ENCODE results near the gene MAPK11.

MAPK11 gene

DNA sequence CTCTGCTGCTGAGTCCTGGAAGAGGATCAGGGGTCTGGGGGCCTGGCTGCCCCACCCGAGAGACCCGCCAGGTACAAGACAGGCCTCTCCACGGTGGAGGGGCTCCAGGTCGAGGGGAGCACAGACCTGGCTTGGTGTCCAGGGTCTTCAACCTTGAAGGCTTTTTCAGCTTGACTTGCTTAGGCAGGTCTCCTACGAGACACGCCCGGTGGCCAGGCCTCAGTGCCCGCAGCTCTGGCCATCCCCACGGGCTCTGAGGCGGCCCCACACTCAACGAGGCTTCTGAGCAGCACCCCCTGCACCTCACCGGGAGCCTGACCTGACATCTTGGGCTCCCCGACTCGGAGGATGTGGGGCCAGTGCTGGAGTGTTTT, 43.9 kb upstream of the MAPK11 start:
- no peak overlapping the region for H3K4me3 ChIP-seq (ENCODE audit: low read depth, low read length)
- H3K4me1 ChIP-seq (ENCODE audit: control insufficient read depth, insufficient read depth, low read length) = 0 out of 2 replicates have a peak, but pooled peaks cover 3% of the 10 kb centered on the region
- no peak overlapping the region for H3K9ac ChIP-seq (ENCODE audit: low read depth, low read length)
- no peaks in the 10 kb centered on the region for H3K36me3 ChIP-seq (ENCODE audit: control insufficient read depth, insufficient read depth, low read length)
- no peak overlapping the region for H3K27ac ChIP-seq (ENCODE audit: low read depth, low read length)
- H3K9me3 ChIP-seq (ENCODE audit: control insufficient read depth, insufficient read depth, low read length) = no peaks in the 10 kb centered on the region
- H3K27me3 ChIP-seq (ENCODE audit: control insufficient read depth, insufficient read depth, low read length) = no peaks in the 10 kb centered on the region

DNA sequence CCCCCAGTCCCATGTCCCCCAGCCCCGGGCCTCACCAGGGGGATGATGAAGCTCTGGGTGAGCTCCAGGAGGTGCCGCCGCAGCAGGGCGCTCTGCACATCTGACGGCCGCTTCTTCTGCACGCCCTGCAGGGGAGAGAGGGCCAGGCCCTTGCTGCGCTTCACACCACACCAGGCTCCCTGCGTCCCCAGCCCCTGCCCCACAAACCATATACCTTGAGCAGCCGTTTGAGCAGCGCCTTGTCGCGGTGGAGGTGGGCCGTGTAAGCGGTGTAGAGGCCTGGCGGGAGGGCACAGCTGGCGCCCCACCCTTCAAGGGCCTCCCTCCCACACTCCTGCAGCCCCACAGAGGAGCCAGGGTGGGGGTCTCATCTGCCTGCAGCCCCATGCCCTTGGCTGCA, 43.4 kb upstream of the MAPK11 start:
- Histone ChIP-seq H3K4me1 (ENCODE audit: control insufficient read depth, insufficient read depth, low read length) (0 out of 2 replicates have a peak, but pooled peaks cover 3% of the 10 kb centered on the region), H3K36me3 (ENCODE audit: control insufficient read depth, insufficient read depth, low read length) (no peaks in the 10 kb centered on the region), H3K9ac (ENCODE audit: low read depth, low read length) (no peak overlapping the region), H3K9me3 (ENCODE audit: control insufficient read depth, insufficient read depth, low read length) (no peaks in the 10 kb centered on the region), H3K27me3 (ENCODE audit: control insufficient read depth, insufficient read depth, low read length) (no peaks in the 10 kb centered on the region), H3K27ac (ENCODE audit: low read depth, low read length) (no peak overlapping the region), H3K4me3 (ENCODE audit: low read depth, low read length) (no peak overlapping the region)

DNA sequence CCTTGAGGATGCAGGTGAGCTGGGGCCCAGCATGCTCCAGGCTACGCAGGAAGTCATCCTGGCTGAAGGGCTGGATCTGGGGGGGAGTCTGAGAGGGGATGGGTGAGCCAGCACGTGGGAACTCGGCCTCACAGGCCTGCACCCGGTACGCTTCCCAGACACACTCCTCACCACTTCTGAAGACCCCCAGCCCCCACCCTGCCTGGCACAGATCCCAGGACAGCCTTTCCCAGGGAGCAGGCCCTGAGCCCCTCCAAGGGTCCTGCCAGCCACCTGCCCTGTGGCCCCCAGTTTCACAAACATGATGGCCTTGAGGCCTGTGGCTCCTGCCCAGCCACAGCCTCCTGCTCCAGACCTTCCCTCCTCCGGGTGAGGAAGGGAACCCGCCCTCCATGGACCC, 42.8 kb upstream of the MAPK11 start:
- Histone ChIP-seq H3K4me3 (ENCODE audit: low read depth, low read length) (no peak overlapping the region), H3K27ac (ENCODE audit: low read depth, low read length) (no peak overlapping the region), H3K9me3 (ENCODE audit: control insufficient read depth, insufficient read depth, low read length) (no peaks in the 10 kb centered on the region), H3K36me3 (ENCODE audit: control insufficient read depth, insufficient read depth, low read length) (no peaks in the 10 kb centered on the region), H3K27me3 (ENCODE audit: control insufficient read depth, insufficient read depth, low read length) (no peaks in the 10 kb centered on the region), H3K4me1 (ENCODE audit: control insufficient read depth, insufficient read depth, low read length) (0 out of 2 replicates have a peak, but pooled peaks cover 3% of the 10 kb centered on the region), H3K9ac (ENCODE audit: low read depth, low read length) (no peak overlapping the region)

DNA sequence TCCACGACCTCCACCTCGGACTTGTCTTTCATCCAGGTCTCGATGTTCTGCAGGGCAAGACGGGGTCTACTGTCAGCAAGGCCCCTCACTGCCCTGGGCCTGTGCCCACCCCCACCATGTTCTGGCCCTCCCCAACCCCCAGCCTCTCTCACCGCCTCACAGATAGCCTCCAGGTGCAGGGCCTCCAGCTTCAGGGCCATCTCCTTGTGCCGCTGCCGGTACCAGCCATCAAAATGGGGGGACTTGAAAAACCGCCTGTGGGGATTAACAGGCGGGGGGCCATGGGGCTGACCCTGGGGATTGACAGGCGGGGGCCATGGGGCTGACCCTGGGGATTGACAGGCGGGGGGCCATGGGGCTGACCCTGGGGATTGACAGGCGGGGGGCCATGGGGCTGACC, 42.2 kb upstream of the MAPK11 start:
- H3K27me3 ChIP-seq (ENCODE audit: control insufficient read depth, insufficient read depth, low read length) = no peaks in the 10 kb centered on the region
- H3K4me3 ChIP-seq (ENCODE audit: low read depth, low read length) = no peak overlapping the region
- 0 out of 2 replicates have a peak, but pooled peaks cover 3% of the 10 kb centered on the region for H3K4me1 ChIP-seq (ENCODE audit: control insufficient read depth, insufficient read depth, low read length)
- no peaks in the 10 kb centered on the region for H3K9me3 ChIP-seq (ENCODE audit: control insufficient read depth, insufficient read depth, low read length)
- H3K36me3 ChIP-seq (ENCODE audit: control insufficient read depth, insufficient read depth, low read length) = no peaks in the 10 kb centered on the region
- H3K9ac ChIP-seq (ENCODE audit: low read depth, low read length) = no peak overlapping the region
- no peak overlapping the region for H3K27ac ChIP-seq (ENCODE audit: low read depth, low read length)

DNA sequence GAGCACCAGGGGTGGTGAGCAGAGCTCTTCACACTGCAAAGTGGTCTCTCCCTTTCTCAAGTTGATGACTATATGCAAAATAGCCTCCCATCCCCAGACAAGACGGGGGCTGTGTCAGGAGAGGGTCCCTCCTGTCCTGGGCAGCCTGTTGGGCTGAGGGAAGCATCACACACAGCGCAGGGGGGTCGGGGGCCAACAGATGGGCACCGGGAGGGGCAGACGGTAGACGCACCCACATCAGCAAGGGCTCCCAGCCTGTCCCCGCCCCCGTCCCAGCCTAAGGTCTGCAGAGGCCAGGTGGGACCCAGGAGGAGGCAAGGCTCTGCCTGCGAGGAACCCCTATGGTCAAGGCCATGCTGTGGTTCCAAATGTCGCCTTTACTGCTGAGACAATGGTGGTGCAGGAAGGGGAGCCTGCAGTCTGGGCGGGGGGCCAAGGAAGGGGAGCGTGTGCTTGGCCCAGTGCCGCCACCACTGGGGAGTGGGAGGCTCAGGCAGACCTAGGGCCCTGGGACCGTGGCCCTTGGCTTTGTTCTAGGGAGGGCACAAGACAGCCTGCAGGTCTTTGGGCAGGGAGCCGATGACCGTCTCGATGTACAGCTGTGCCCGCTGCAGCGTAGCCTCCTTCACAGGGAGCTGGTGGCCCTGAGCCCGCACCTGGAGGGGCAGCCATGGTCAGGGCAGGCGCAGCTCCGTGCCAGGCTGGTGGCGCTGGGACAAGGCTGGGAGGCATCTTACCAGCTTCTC, 41.6 kb upstream of the MAPK11 start:
- no peak overlapping the region for H3K9ac ChIP-seq (ENCODE audit: low read depth, low read length)
- no peaks in the 10 kb centered on the region for H3K36me3 ChIP-seq (ENCODE audit: control insufficient read depth, insufficient read depth, low read length)
- H3K9me3 ChIP-seq (ENCODE audit: control insufficient read depth, insufficient read depth, low read length) = no peaks in the 10 kb centered on the region
- H3K4me3 ChIP-seq (ENCODE audit: low read depth, low read length) = no peak overlapping the region
- H3K27me3 ChIP-seq (ENCODE audit: control insufficient read depth, insufficient read depth, low read length) = no peaks in the 10 kb centered on the region
- H3K4me1 ChIP-seq (ENCODE audit: control insufficient read depth, insufficient read depth, low read length) = 0 out of 2 replicates have a peak, but pooled peaks cover 3% of the 10 kb centered on the region
- H3K27ac ChIP-seq (ENCODE audit: low read depth, low read length) = no peak overlapping the region

DNA sequence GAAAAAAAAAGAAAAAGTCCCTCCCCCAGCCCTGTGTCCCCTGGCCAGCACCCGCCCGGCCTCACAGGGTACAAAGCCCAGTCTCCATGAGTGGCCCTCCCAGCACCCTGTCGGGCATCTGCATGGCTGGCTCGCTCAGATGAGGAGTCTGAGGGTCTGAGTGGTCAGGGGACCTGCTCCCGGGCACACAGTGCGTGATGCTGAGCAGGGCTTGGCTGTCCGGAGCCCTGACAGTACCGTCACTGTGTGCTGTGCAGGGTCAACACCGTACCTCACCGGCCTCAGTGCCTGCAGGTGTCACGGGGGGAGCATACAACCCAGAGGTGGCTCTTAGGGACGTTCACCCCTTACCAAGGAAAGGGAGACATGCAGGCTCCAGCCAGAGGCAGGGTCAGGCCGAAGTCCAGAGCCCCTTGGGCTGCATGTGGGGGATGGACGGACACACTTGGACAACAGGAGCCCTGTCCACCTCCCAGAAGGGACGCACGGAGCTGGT, 40.8 kb upstream of the MAPK11 start:
- no peak overlapping the region for H3K9ac ChIP-seq (ENCODE audit: low read depth, low read length)

DNA sequence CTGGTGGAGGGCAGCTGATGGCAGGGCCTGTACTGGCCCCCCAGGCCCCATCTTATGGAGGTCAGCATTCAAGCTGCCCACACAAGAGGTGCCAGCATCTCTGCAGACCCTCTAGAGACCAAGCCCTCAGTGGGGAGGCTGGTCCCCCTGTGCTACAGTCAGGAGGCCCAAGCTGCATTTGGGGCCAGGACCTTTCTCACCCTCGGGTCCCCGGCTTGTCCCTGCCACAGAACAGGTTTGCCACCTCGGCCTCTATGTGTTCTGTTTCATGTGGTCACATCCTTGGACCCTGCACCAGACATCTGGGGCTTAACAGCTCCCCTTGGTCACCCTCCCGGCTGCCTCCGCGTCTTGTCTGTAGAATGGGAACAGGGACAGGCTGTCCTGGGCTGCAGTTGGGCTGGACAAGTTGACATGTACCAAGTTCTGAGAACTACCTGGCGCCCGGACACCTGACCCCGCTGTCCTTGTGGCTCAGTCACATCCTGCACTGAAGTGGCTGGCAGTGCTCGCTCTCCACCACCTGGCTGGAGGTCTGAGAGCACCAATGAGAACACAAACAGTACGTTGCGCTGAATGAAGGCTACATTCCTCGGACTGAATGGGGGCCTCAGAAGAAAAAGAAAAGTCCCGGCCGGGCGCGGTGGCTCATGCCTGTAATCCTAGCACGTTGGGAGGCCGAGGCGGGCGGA, 40.0 kb upstream of the MAPK11 start:
- Histone ChIP-seq H3K36me3 (ENCODE audit: control insufficient read depth, insufficient read depth, low read length) (no peaks in the 10 kb centered on the region), H3K9me3 (ENCODE audit: control insufficient read depth, insufficient read depth, low read length) (no peaks in the 10 kb centered on the region), H3K4me1 (ENCODE audit: control insufficient read depth, insufficient read depth, low read length) (peaks cover 11% of the 10 kb centered on the region), H3K9ac (ENCODE audit: low read depth, low read length) (no peak overlapping the region), H3K27ac (ENCODE audit: low read depth, low read length) (no peak overlapping the region), H3K27me3 (ENCODE audit: control insufficient read depth, insufficient read depth, low read length) (peaks cover 4% of the 10 kb centered on the region; the same call in 1 of the 2 replicates), H3K4me3 (ENCODE audit: low read depth, low read length) (no peak overlapping the region)

More for the DNA sequence above, 40.8 kb upstream of the MAPK11 start:
- Histone ChIP-seq H3K27me3 (ENCODE audit: control insufficient read depth, insufficient read depth, low read length) (peaks cover 3% of the 10 kb centered on the region; the same call in 1 of the 2 replicates), H3K4me1 (ENCODE audit: control insufficient read depth, insufficient read depth, low read length) (peaks cover 7% of the 10 kb centered on the region), H3K9me3 (ENCODE audit: control insufficient read depth, insufficient read depth, low read length) (no peaks in the 10 kb centered on the region), H3K36me3 (ENCODE audit: control insufficient read depth, insufficient read depth, low read length) (no peaks in the 10 kb centered on the region), H3K27ac (ENCODE audit: low read depth, low read length) (no peak overlapping the region), H3K4me3 (ENCODE audit: low read depth, low read length) (no peak overlapping the region)

DNA sequence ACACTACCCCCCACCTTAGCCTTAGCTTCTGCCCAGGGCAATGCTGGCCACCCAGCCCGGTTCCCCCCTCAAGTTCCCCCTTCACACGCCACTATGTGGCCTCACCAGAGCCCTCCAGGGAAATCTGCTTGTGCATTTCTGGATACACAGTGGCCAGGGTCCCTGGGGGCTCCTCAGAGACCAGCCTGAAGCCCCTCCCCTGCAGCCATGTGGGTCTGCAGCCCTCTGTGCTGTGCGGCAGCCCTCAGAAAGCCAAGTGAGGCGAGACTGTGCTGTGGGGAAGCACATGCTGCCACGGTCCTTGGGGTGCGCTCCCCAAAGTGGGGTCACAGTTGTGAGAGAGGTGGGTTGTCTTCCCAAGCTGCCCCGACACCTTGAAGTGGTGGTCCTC, 39.4 kb upstream of the MAPK11 start:
- no peak overlapping the region for H3K9ac ChIP-seq (ENCODE audit: low read depth, low read length)
- no peaks in the 10 kb centered on the region for H3K36me3 ChIP-seq (ENCODE audit: control insufficient read depth, insufficient read depth, low read length)
- peaks cover 4% of the 10 kb centered on the region; the same call in 1 of the 2 replicates for H3K27me3 ChIP-seq (ENCODE audit: control insufficient read depth, insufficient read depth, low read length)
- H3K4me1 ChIP-seq (ENCODE audit: control insufficient read depth, insufficient read depth, low read length) = peaks cover 8% of the 10 kb centered on the region
- H3K9me3 ChIP-seq (ENCODE audit: control insufficient read depth, insufficient read depth, low read length) = no peaks in the 10 kb centered on the region
- H3K4me3 ChIP-seq (ENCODE audit: low read depth, low read length) = no peak overlapping the region
- no peak overlapping the region for H3K27ac ChIP-seq (ENCODE audit: low read depth, low read length)

DNA sequence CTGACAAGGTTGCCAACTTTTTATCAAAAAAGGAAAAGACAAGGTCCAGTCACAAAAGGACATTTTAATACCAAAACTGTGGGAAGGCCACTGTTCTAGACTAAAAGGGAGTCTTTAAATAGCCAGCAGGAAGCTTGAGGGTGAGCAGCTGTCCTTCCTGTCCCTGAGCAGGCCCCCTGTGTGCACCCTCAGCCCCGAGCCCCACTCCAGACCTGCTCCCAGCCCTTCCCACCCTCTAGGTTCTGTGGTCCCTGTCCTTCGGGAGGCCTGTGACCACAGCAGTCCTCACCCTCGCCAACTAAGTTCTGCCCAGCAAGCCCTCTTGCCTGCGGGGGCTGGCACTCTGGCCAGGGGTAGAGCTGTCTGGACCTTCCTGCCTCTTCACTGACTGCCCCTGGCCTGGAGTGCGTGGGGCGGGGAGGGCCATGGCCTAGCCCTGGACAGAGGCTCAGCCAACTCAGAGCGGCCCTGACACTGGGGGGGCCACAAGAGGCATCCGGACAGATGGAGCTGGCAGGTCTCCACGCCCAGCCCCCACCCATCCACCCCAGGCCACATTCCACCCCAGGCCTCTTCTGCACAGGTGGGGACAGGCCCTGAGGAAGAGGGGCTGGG, 38.9 kb upstream of the MAPK11 start:
- Histone ChIP-seq H3K27me3 (ENCODE audit: control insufficient read depth, insufficient read depth, low read length) (peaks cover 4% of the 10 kb centered on the region; the same call in 1 of the 2 replicates), H3K27ac (ENCODE audit: low read depth, low read length) (no peak overlapping the region), H3K4me3 (ENCODE audit: low read depth, low read length) (no peak overlapping the region), H3K9ac (ENCODE audit: low read depth, low read length) (no peak overlapping the region), H3K9me3 (ENCODE audit: control insufficient read depth, insufficient read depth, low read length) (no peaks in the 10 kb centered on the region), H3K4me1 (ENCODE audit: control insufficient read depth, insufficient read depth, low read length) (peaks cover 10% of the 10 kb centered on the region), H3K36me3 (ENCODE audit: control insufficient read depth, insufficient read depth, low read length) (no peaks in the 10 kb centered on the region)

DNA sequence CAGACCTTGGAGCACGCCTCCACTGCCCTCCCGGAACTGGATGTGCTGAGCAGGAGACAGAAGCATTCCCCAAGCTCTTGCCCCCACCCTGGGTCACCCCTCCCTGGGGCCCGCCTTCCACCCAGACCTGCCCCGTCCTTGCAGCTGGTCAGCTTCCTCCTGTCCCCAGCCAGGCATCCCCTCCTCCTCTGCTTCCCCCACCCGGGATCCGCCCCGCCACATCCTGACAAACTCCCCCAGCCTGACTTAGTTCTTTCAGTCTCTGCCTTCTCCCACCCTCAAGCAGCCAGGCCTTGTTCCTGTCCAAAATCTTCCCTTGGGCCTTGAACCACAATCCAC, 38.4 kb upstream of the MAPK11 start:
- Histone ChIP-seq H3K27ac (ENCODE audit: low read depth, low read length) (no peak overlapping the region), H3K9me3 (ENCODE audit: control insufficient read depth, insufficient read depth, low read length) (no peaks in the 10 kb centered on the region), H3K4me1 (ENCODE audit: control insufficient read depth, insufficient read depth, low read length) (peaks cover 14% of the 10 kb centered on the region)

More for the DNA sequence above, 38.4 kb upstream of the MAPK11 start:
- H3K36me3 ChIP-seq (ENCODE audit: control insufficient read depth, insufficient read depth, low read length) = no peaks in the 10 kb centered on the region
- H3K4me3 ChIP-seq (ENCODE audit: low read depth, low read length) = no peak overlapping the region
- peaks cover 4% of the 10 kb centered on the region; the same call in 1 of the 2 replicates for H3K27me3 ChIP-seq (ENCODE audit: control insufficient read depth, insufficient read depth, low read length)
- no peak overlapping the region for H3K9ac ChIP-seq (ENCODE audit: low read depth, low read length)
